PFSK-1 (cell line): Measurements from ENCODE around the gene GOLPH3L.

Experiments used
- FOXP2 ChIP-seq: optimal IDR thresholded peaks from 2 replicates; pipeline ENCODE3; 2011; ENCODE audit warnings: borderline replicate concordance, control low read depth, inconsistent platforms; ENCODE audit not compliant: insufficient read depth; ENCODE audit errors: extremely low read length, extremely low read depth
- POLR2AphosphoS5 ChIP-seq: IDR thresholded peaks from 2 replicates; pipeline ENCODE4 v1.6.1; 2012; ENCODE audit warnings: low read depth, mild to moderate bottlenecking, control low read depth, low read length, moderate library complexity
- SIN3A ChIP-seq: IDR thresholded peaks from 2 replicates; pipeline ENCODE4 v1.6.1; 2012; ENCODE audit warnings: mild to moderate bottlenecking, low read length, moderate library complexity, borderline replicate concordance; ENCODE audit not compliant: insufficient read depth
- TAF1 ChIP-seq: IDR thresholded peaks from 2 replicates; pipeline ENCODE4 v1.6.1; 2012; ENCODE audit warnings: low read length, control low read depth, borderline replicate concordance; ENCODE audit not compliant: insufficient read depth
- TF ChIP-seq, protein P1 (sequence below), 2 experiments: IDR thresholded peaks; 2 replicates each; pipeline versions ENCODE4 v1.6.1 to v1.8.0; 2011 to 2012; ENCODE audit warnings: low read depth in 2 of 2, low read length in 2 of 2, control low read depth in 1 of 2, inconsistent platforms in 1 of 2, mild to moderate bottlenecking in 1 of 2, moderate library complexity in 1 of 2; ENCODE audit not compliant: insufficient read depth in 1 of 2

Gene GOLPH3L

DNA sequence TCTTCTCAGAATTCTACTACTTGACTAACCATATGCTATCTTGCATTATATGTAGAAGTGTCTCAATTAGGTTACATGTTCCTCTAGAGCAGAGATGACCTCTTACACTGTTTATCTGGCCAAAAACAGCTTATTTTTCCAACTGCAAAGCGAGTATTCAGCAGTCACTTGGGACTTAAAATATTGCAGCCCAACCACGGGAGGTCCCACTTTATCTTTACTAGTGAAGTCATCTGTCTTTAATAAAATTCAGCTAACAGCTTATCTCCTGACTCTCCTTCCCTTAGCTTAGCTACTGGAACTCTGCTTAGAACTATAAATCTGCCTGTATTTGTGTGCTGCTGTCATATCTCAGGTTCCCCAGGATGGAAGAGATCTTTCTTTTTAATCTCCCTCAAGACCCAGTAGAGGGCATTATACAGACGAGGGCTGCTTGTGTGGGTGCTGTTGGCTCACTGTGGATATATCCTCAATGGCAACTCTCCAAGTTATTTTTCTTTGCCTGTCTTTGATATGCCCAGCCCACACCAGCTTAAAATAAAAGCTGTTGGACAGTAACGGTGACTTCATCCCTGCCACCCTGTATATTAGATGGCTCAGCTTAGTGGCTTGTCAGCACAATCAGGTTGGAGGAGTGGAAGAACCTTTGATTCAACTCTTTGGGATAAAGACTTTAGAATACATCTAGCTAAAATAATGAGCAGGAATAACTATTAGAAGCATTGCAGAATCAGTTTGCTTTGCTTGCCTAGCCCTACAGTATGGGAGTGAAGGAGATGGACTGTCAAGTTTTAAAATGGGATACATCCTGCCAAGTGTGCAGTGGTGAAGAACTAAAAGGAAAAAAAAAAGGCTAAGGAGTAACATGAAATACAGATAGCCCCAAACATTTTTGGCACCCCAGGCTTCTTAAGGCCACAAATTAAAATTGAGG is 77.1 kb downstream of the GOLPH3L start:
- TF ChIP-seq POLR2AphosphoS5 (0 out of 2 replicates have a peak, but pooled peaks have one; percentile 7), TAF1 (no peak), FOXP2 (no peak), SIN3A (no peak)
- TF ChIP-seq, protein P1, sequence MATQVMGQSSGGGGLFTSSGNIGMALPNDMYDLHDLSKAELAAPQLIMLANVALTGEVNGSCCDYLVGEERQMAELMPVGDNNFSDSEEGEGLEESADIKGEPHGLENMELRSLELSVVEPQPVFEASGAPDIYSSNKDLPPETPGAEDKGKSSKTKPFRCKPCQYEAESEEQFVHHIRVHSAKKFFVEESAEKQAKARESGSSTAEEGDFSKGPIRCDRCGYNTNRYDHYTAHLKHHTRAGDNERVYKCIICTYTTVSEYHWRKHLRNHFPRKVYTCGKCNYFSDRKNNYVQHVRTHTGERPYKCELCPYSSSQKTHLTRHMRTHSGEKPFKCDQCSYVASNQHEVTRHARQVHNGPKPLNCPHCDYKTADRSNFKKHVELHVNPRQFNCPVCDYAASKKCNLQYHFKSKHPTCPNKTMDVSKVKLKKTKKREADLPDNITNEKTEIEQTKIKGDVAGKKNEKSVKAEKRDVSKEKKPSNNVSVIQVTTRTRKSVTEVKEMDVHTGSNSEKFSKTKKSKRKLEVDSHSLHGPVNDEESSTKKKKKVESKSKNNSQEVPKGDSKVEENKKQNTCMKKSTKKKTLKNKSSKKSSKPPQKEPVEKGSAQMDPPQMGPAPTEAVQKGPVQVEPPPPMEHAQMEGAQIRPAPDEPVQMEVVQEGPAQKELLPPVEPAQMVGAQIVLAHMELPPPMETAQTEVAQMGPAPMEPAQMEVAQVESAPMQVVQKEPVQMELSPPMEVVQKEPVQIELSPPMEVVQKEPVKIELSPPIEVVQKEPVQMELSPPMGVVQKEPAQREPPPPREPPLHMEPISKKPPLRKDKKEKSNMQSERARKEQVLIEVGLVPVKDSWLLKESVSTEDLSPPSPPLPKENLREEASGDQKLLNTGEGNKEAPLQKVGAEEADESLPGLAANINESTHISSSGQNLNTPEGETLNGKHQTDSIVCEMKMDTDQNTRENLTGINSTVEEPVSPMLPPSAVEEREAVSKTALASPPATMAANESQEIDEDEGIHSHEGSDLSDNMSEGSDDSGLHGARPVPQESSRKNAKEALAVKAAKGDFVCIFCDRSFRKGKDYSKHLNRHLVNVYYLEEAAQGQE (IDR thresholded peaks at IDR 0.05; ENCODE audit: insufficient read depth in 1 of 2, low read depth in 2 of 2, low read length in 2 of 2): no peak

DNA sequence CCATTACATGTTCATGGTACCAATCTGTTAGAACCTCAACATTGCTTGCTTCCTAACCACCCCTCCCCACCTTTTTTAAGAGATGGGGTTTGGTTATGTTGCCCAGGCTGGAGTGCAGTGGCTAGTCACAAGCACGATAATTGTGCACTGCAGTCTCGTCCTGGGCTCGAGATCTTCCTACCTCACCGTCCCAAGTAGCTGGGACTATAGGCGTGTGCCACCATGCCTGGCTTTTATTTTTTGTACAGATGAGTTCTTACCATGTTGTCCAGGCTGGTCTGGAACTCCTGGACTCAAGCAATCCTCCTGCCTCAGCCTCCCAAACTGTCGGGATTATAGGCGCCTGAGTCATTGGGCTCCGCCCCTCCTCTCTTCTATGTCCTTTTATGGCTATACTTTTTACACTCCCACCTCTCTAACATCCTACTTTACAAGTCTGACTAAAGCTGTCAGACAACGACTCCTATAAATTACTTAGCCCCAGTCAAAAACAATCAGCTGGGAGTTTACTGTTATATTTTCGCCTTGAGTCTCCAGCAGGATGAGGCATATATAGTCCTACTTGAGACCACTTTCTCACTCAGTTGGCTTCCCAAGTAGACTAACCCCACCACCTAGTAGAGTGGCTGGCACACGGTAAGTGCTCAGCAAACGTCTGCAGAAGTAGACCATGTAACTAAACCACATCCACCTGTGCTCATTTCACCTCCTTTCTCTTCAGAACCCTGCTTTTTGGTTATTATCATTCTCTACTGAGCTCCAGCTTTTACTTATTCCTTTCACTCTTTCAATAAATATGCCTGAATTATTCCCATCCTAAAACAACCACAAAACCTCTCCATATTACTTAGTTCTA is 81.4 kb downstream of the GOLPH3L start:
- TF ChIP-seq, protein P1 (IDR thresholded peaks at IDR 0.05; ENCODE audit: insufficient read depth in 1 of 2, low read depth in 2 of 2, low read length in 2 of 2): no peak

DNA sequence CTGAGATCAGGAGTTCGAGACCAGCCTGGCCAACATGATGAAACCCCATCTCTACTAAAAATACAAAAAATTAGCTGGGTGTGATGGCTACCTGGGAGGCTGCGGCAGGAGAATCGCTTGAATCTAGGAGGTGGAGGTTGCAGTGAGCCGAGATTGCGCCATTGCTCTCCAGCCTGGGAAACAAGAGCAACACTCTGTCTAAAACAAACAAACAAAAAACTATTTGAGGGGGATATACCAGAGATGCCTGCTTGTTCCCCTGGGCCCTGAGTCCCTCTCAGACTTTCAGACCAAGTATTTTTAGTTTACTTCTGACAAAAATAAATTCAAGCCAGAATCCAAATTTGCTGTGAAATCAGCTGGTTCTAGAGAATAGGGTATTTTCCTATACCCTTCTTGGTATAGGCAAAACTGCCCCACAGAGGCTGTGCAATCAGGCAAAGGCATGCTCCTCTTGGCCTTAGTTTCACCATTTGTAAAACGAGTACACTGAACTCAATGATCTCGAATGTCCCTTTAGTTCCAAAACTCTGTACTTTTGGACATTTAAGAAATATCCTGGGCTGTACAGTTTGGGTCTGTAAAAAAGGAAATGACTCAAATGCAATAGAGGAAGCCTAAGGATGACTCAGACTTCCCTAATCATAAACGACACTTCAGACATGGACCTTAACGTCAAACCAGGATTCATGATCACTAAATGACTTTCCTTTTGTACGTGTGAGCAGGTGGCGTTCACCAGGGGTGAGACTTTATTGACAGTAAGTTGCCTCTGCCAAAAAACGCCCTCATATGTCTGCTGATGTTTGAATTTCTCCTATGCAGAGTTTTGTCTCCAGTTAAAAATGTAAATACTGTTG is 83.7 kb downstream of the GOLPH3L start:
- TF ChIP-seq POLR2AphosphoS5: peak; percentile 40
- no peak for TF ChIP-seq FOXP2
- peak; percentile 73; the same call in 1 of the 2 replicates for TF ChIP-seq SIN3A
- TF ChIP-seq TAF1: no peak
- TF ChIP-seq, protein P1 (IDR thresholded peaks at IDR 0.05; ENCODE audit: insufficient read depth in 1 of 2, low read depth in 2 of 2, low read length in 2 of 2): no peak

DNA sequence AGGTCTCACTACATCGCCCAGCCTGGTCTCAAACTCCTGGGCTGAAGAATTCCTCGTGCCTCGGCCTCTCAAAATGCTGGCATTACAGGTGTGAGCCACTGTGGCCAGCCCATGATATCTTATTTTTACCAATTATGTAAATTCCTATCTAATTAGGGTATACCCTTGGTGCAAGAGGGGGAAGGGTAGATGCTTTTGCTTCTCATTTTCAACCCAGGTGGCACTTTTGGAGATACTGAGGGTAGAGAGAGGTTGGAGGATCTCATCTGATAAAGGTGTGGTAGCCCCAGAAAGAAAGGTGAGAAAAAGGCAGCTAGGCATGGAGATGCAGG is 85.0 kb downstream of the GOLPH3L start:
- TF ChIP-seq SIN3A (no peak), FOXP2 (no peak)

DNA sequence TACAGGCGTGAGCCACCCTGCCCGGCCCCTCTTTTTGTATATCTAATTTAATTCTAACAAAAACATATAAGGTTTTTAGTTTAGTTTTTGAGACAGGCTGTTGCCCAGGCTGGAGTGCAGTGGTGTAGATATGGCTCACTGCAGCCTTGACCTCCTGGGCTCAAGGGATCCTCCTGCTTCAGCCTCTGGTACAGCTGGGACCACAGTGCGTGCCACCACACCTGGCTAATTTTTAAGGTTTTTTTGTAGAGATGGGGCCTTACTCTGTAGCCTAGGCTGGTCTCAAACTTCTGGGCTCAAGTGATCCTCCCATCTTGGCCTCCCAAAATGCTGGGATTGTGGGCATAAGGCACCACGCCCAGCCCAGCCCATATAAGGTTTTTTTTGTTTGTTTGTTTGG is 86.4 kb downstream of the GOLPH3L start:
- TF ChIP-seq TAF1 (no peak), POLR2AphosphoS5 (no peak), FOXP2 (no peak), SIN3A (no peak)
- TF ChIP-seq, protein P1 (IDR thresholded peaks at IDR 0.05; ENCODE audit: insufficient read depth in 1 of 2, low read depth in 2 of 2, low read length in 2 of 2): no peak
